Skin epidermis (tissue), 12 donors: ENCODE data around the gene CLEC10A.

ENCODE experiments used
- H3K27ac ChIP-seq, 21 experiments: fragments of 200-600 bp; sonication (generic) in 11 of 21; one replicate each; pipeline ENCODE4 v1.5.0; 2020; ENCODE audit warnings: mild to moderate bottlenecking in 3 of 21, inconsistent platforms in 2 of 21, moderate library complexity in 2 of 21
- H3K4me3 ChIP-seq, 7 experiments: fragments of 200-600 bp; sonication (generic) in 2 of 7; one replicate each; pipeline ENCODE4 v1.5.0; 2020; ENCODE audit warnings: inconsistent platforms in 2 of 7, mild to moderate bottlenecking in 2 of 7, moderate library complexity in 1 of 7

The CLEC10A gene

DNA sequence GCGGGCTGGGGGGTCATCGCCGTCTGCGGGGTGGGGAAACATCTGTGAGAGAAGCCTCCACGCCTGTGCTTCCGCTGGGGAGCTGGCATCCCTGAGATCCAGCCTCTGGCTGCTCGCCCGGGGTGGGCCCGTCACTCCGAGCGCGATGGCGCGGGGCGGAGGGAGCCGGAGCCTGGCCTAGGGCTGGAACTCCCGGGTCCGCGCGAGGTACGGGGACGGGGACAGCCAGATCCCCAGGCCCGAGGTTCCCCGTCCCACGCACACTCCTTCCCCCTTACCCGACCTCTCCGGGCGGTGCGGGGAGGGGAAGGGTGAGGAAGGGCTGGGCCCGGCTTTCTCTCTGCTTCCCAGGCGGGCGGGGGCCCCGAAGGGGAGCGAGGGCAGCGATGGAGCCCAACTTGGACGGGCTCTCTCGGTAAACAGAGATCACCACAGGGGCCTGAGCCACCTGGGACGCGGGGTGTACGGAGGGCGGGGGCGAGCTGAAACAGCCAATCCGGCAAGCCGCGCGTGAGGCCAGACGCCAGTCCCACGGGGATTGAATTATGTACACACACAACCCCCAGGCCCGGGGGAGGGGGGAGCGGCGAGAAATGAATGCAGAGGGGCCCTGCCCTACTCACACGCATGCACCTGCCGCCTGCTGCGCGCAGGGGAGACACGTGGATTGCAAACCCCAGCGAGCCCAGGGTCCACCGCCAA lies 36.4 kb downstream of the CLEC10A start, which contains the start of gene SLC16A11:
SLC16A11 (minus strand) TSS at position 596 of the 702 bp plus-strand sequence; CDS start at position 17, 579 bp downstream.
- peak within 1 kb of the TSS; percentile 19 to 51 (median 36) for H3K4me3 ChIP-seq
- peak within 1 kb of the TSS in 20 of 21 experiments; percentile 12 to 89 (median 70) for H3K27ac ChIP-seq

DNA sequence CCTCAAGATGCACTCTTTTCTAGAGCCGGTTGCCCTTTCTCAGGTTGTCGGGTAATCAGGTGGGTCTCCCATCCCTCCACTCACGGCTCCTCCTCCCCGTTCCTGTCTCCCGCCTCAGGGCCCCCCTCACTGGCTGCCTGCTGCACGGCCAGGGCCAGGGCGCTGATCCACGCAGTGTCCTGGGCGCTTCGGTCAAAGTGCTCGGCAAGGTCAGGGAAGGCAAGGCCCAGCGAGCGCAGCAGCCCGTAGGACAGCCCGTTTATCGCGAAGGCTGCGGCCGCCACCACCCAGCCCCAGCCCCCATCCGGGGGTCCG lies 36.9 kb downstream of the CLEC10A start:
- peak overlapping the region; percentile 19 to 51 (median 36) for H3K4me3 ChIP-seq
- peak overlapping the region in 19 of 21 experiments; percentile 12 to 85 (median 71) for H3K27ac ChIP-seq

DNA sequence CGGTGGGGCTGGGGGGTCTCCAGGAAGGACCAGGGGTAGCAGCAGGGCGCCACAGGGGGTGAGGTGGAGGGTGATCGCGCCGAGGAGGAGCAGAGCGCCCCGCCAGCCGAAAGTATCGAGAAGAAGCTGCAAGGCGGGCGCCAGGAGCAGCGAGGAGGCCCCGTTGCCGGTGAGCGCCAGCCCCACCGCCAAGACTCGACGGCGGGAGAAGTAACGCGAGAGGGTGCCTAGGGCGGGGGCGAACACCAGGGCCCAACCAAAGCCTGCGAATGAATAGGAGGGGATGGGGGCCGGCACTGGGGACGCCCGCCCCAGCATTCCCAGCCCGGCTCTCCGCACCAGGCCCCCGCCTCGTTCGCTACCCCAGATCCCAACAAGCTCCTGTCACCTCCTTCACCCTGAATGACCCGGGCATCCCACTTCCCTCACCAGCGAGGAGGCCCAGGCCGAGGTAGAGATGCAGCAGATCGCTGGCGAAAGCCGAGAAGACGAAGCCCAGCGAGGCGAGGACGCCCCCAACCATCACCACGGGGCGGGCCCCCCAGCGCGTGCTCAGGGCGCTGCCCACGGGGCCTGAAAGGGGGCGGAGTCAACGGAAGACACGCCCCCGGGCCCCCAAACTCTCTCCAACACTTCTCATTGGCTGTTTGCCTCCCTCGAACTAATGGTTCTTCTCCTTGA lies 37.4 kb downstream of the CLEC10A start:
- Histone ChIP-seq H3K4me3 (peak overlapping the region; percentile 19 to 51 (median 36)), H3K27ac (peak overlapping the region in 17 of 21 experiments; percentile 15 to 85 (median 67))

DNA sequence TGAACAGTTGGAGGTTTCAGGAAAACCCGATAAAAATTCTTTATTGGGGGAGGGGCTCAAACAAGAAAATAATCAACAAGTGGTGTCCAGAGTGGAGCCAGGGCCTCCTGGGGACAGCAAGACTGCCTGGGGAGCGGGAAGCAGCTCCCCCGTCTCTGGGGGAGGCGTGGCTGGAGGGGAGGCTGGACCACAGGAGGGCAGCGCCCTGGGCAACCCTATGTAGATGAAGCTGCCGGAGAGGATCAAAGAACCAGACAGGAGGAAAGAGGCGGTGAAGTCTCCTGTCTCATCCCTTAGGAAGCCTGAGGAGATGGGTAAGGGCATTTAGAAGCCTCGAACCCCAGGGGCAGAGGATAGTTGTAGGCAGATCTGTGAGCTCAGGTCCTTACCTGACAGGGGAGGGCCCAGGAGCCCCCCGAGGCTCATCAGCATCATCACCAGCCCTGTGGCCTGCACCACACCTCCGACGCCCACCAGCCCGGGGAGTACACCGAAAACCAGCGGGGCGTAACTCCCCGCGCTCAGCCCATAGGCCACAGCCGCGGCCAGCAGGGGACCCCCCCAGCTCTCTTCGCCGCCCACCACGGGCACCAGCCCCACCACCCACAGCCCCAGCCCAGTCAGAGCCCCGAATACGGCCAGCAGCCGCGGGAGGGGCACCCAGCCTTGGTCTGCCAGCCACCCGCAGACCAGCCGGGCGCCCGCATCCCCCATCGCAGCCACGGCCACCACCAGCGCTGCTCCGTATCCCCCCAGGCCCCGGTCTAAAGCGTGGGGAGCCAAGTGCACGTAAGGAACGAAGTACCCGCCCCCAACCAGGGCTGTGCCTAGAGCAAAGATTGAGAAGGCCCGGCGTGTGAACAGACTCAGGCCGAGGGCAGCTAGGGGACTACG lies 38.2 kb downstream of the CLEC10A start:
- H3K4me3 ChIP-seq: peak overlapping the region in 6 of 7 experiments; percentile 21 to 51 (median 40)
- peak overlapping the region in 17 of 21 experiments; percentile 15 to 85 (median 62) for H3K27ac ChIP-seq

DNA sequence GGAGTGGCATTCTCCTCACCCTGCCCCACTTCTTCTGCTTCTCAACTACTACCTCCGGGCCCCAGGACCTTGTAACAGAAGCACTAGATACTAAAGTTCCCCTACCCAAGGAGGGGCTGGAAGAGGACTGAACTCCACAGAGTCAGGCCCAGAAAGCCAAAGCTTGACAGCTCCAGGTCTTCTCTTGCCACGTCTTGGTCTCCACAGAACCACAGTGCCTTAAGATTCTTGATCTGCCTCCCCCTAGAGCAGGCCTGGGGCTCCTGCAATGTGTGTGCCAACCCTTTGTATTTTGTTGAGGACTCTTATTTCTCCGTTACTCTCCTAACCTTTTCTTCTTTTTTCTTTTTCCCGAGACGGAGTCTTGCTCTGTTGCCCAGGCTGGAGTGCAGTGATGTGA lies 40.2 kb downstream of the CLEC10A start:
- Histone ChIP-seq H3K27ac (peak overlapping the region in 1 of 21 experiments; percentile 24), H3K4me3 (no peak overlapping the region)

- H3K27ac ChIP-seq: no peak overlapping the region
Observed at GRCh38 chr17:7038025-7038862, 41.8 kb downstream of the CLEC10A start.

GRCh38 chr17:7035591-7036368 lies 44.3 kb downstream of the CLEC10A start, which contains the start of gene SLC16A13:
TSS of gene SLC16A13 (plus strand) at chr17:7036015. CDS start at chr17:7036383, 368 bp downstream.
- H3K4me3 ChIP-seq: peak within 1 kb of the TSS; percentile 47 to 74 (median 62)
- H3K27ac ChIP-seq: peak within 1 kb of the TSS; percentile 35 to 97 (median 85)

More at GRCh38 chr17:7038025-7038862, 41.8 kb downstream of the CLEC10A start:
- H3K4me3 ChIP-seq: no peak overlapping the region

- Histone ChIP-seq H3K4me3 (peak overlapping the region; percentile 47 to 74 (median 62)), H3K27ac (peak overlapping the region; percentile 25 to 97 (median 85))
Observed at GRCh38 chr17:7034955-7035590, 45.0 kb downstream of the CLEC10A start.

GRCh38 chr17:7029659-7030058 lies 50.4 kb downstream of the CLEC10A start:
- H3K4me3 ChIP-seq: no peak overlapping the region
- H3K27ac ChIP-seq: peak overlapping the region in 8 of 21 experiments; percentile 8 to 73 (median 42)

DNA sequence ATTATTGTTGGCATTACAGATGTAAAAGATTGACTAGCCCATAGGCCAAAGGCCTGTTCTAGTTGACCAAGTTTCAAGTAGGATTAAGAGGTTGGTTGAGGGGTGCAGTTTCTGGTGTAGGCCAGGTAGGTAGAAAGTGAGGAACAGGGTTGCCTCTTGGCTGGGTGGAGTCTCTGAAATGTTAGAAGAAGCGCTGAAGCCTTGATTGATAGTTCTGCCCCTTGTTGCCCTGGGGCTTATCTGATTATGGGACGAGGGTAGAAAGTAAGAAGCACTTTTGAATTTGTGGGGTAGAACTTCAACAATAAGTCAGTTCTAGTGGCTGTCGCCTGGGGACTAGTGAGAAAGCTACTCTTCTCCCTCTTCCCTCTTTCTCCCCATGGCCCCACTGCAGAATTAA lies 51.0 kb downstream of the CLEC10A start:
- peak overlapping the region in 9 of 21 experiments; percentile 8 to 73 (median 36) for H3K27ac ChIP-seq
- no peak overlapping the region for H3K4me3 ChIP-seq

DNA sequence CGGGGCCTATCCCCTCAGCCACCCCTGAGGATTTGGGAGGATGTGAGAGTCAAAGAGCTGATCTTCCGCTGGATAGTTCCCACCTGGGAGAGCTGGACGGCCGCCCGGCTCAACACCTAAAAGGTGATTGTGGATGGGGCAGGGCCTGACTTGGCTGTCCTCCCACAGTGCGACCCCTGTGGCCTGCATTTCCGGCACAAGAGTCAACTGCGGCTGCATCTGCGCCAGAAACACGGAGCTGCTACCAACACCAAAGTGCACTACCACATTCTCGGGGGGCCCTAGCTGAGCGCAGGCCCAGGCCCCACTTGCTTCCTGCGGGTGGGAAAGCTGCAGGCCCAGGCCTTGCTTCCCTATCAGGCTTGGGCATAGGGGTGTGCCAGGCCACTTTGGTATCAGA lies 52.7 kb downstream of the CLEC10A start:
- no peak overlapping the region for H3K4me3 ChIP-seq
- H3K27ac ChIP-seq: peak overlapping the region in 3 of 21 experiments; percentile 45 to 69 (median 50)

DNA sequence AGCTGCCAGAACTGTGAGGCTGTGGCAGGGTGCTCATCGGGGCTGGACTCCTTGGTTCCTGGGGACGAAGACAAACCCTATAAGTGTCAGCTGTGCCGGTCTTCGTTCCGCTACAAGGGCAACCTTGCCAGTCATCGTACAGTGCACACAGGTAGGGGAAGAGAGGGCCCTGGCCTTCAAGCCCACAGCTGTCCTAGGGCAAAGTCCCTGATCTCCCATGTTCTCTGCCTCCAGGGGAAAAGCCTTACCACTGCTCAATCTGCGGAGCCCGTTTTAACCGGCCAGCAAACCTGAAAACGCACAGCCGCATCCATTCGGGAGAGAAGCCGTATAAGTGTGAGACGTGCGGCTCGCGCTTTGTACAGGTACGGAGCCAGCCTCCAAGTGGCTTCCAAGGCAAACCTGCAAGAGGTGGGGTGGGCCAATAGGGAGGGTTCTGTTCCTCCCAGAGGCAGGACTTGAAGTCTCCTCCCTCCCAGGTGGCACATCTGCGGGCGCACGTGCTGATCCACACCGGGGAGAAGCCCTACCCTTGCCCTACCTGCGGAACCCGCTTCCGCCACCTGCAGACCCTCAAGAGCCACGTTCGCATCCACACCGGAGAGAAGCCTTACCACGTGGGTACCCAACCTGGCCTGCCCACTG lies 53.5 kb downstream of the CLEC10A start:
- Histone ChIP-seq H3K4me3 (no peak overlapping the region), H3K27ac (peak overlapping the region in 3 of 21 experiments; percentile 4 to 50 (median 18))

- Histone ChIP-seq H3K4me3 (no peak overlapping the region), H3K27ac (no peak overlapping the region)
Observed at GRCh38 chr17:7025245-7025644, 54.8 kb downstream of the CLEC10A start.
